NCI-H82 (cell line): ENCODE measurements around the gene NUP153.
A peak's percentile ranks its signal among the peaks of the same experiment; 100 is the strongest.
"Not testable (repeated sequence)": the region's sequence is repeated elsewhere in the genome, so short reads cannot be mapped to it uniquely, and the experiment has no call there.

Source experiments
- DNase-seq: peaks from one replicate; lab custom pipeline; 2025; lab: John Stamatoyannopoulos, UW

NUP153 gene

GRCh38 chr6:17601386-17601703 is 105.4 kb downstream of the NUP153 start:
- DNase-seq, result peak; percentile 33

- DNase-seq, result peak; percentile 69
Observed at GRCh38 chr6:17600527-17601385, 106.0 kb downstream of the NUP153 start.

GRCh38 chr6:17599877-17600526 is 106.7 kb downstream of the NUP153 start, which contains the start of gene FAM8A1:
TSS of gene FAM8A1 (plus strand) at chr6:17600302. CDS start at chr6:17600410, 108 bp downstream.
- DNase-seq, result peak; percentile 97

GRCh38 chr6:17596085-17596484 is 110.6 kb downstream of the NUP153 start:
- no peak for DNase-seq

- no peak for DNase-seq
Observed at GRCh38 chr6:17593246-17593645, 113.5 kb downstream of the NUP153 start.

GRCh38 chr6:17591287-17591686 is 115.4 kb downstream of the NUP153 start:
- no peak for DNase-seq

- peak; percentile 16 for DNase-seq
Observed at GRCh38 chr6:17589406-17590096, 117.2 kb downstream of the NUP153 start.

GRCh38 chr6:17588011-17588410 is 118.7 kb downstream of the NUP153 start:
- no peak for DNase-seq

- DNase-seq, result not testable (repeated sequence)
Observed at GRCh38 chr6:17586623-17587022, 120.1 kb downstream of the NUP153 start.

- peak; percentile 67 for DNase-seq
Observed at GRCh38 chr6:17585766-17586490, 120.8 kb downstream of the NUP153 start.

- peak; percentile 82 for DNase-seq
Observed at GRCh38 chr6:17584241-17584803, 122.4 kb downstream of the NUP153 start.

GRCh38 chr6:17583811-17584210 is 122.9 kb downstream of the NUP153 start:
- no peak for DNase-seq

- not testable (repeated sequence) for DNase-seq
Observed at GRCh38 chr6:17581282-17581681, 125.4 kb downstream of the NUP153 start.

- DNase-seq, result peak; percentile 70
Observed at GRCh38 chr6:17580518-17581048, 126.1 kb downstream of the NUP153 start.

- DNase-seq, result no peak
Observed at GRCh38 chr6:17577059-17577458, 129.7 kb downstream of the NUP153 start.

GRCh38 chr6:17574866-17575560 is 131.7 kb downstream of the NUP153 start:
- DNase-seq, result no peak

GRCh38 chr6:17565399-17565798 is 141.3 kb downstream of the NUP153 start:
- no peak for DNase-seq
